Adrenal gland (tissue), 12 donors: ENCODE measurements around the gene SEC14L5. TPM values are rescaled to one million over a fixed set of nuclear protein-coding genes. Genes with fewer than 3 reads are reported as not detected.

ENCODE experiments used
- DNase-seq, 7 donors: peaks; one replicate each; pipeline ENCODE4 v3.0.0-alpha.2; 2019 to 2020
- H3K27ac ChIP-seq, 5 donors: fragments of 200-600 bp; sonication (generic) in 4 of 5; 1 replicate in 3 of 5; 2 replicates in 2 of 5; pipeline versions ENCODE4 v1.5.1 to v1.8.0; 2016 to 2020; ENCODE audit warnings: mild to moderate bottlenecking in 1 of 5
- H3K27me3 ChIP-seq: fragments of 200-600 bp; 2 replicates; pipeline ENCODE4 v1.8.0; 2021
- H3K36me3 ChIP-seq, 2 donors: fragments of 200-600 bp; replicated peaks in 1 of 2; 1 replicate in 1 of 2; 2 replicates in 1 of 2; pipeline versions ENCODE4 v1.5.1 to v1.8.0; 2018 to 2022
- H3K4me1 ChIP-seq, 2 donors: fragments of 200-600 bp; replicated peaks in 1 of 2; 1 replicate in 1 of 2; 2 replicates in 1 of 2; pipeline versions ENCODE4 v1.5.1 to v1.8.0; 2018 to 2021
- H3K4me3 ChIP-seq, 4 donors: fragments of 200-600 bp; sonication (generic) in 3 of 4; one replicate each; pipeline ENCODE4 v1.5.1; 2016 to 2018
- H3K9me3 ChIP-seq, 3 donors: fragments of 200-600 bp; sonication (generic) in 1 of 3; replicated peaks in 1 of 3; 1 replicate in 2 of 3; 2 replicates in 1 of 3; pipeline versions ENCODE4 v1.5.1 to v1.8.0; 2016 to 2021
- CTCF ChIP-seq, 6 experiments: fragments of 450-650 bp in 4 of 6; fragments of 200-600 bp in 2 of 6; sonication (generic) in 1 of 6; IDR thresholded peaks; 1 replicate in 5 of 6; 2 replicates in 1 of 6; pipeline versions ENCODE4 v1.5.1 to v1.8.0; 2016 to 2021; ENCODE audit warnings: antibody characterized with exemption in 6 of 6, mild to moderate bottlenecking in 2 of 6, moderate library complexity in 1 of 6
- POLR2A ChIP-seq, 2 donors: fragments of 450-650 bp; IDR thresholded peaks; one replicate each; pipeline ENCODE4 v1.6.1; 2017; ENCODE audit warnings: antibody characterized with exemption in 2 of 2, mild to moderate bottlenecking in 2 of 2, moderate library complexity in 1 of 2
- WGBS, 4 donors: extraction: QIAGEN DNeasy Blood & Tissue Kit in 2 of 4; methylation state at CpG; one replicate each; pipeline versions ENCODE4 v1.1.5 to v1.1.7; 2013 to 2017; 5-methylcytosine and 5-hydroxymethylcytosine counted together
- intact Hi-C, 2 donors: fragments of 100-400 bp; cut with DNase I; formaldehyde crosslinking; loops; one replicate each; pipeline versions ENCODE4 v1.14.1 to v1.15.0; 2022 to 2023
- polyA plus RNA-seq, 3 donors: library from polyadenylated mRNA; stranded (reverse); fragments of 200-250 nt in 2 of 3; fragments of 350-450 nt in 1 of 3; fragmentation: Illumina TruSeq in 1 of 3; extraction: RNeasy Lipid Tissue Mini Kit (QIAGEN cat#74804) in 1 of 3; gene quantifications; one replicate each; pipeline ENCODE4 v1.2.3, GENCODE V29; 2013 to 2014
- total RNA-seq, 9 donors: library from RNA; depleted of rRNA in 4 of 9; stranded (reverse); fragments of >200 nt in 4 of 9; fragments of 120-200 nt in 1 of 9; fragmentation: NEBNext Ultra II Directional in 1 of 9; extraction: Animal tissue kit (Norgen Biotek cat#: 25700) in 1 of 9; gene quantifications; one replicate each; pipeline versions ENCODE4 v1.1.0 to v1.2.4, GENCODE V29; 2013 to 2023
- donor health status: healthy with polysubstance abuse.
- donor health status: Bipolar disorder and iron deficiency.
- donor health status: DM: yes; HTN: yes; CAD: no.
- donor health status: DM: no; HTN: no; CAD: no.
- donor health status: DM: no; HTN: no; CAD: no.
- donor health status: DM: yes; HTN: yes; CAD: no.

Gene SEC14L5
- total and polyA plus RNA-seq, 12 donors, result 0.12 to 1.8 (median 0.69) TPM

- no peak for DNase-seq
- Histone ChIP-seq H3K36me3 (no peaks in the 10 kb centered on the region), H3K27ac (no peak overlapping the region), H3K9me3 (no peaks in the 10 kb centered on the region), H3K27me3 (no peaks in the 10 kb centered on the region), H3K4me3 (no peak overlapping the region), H3K4me1 (no peaks in the 10 kb centered on the region)
- TF ChIP-seq POLR2A (IDR thresholded peaks at IDR 0.05) (no peak), CTCF (IDR thresholded peaks at IDR 0.05) (no peak)
- intact Hi-C loops, result no loop called here
- WGBS, 4 donors, result 51 to 73% (median 67%) methylated on average over 5 of the region's 5 CpGs
These were observed 59.5 kb downstream of the SEC14L5 start for GRCh38 chr16:5017678-5017969.

GRCh38 chr16:5018793-5019192 is 60.7 kb downstream of the SEC14L5 start:
- DNase-seq, result no peak
- WGBS, 4 donors, result 36 to 51% (median 47%) methylated on average over 9 of the region's 9 CpGs
- intact Hi-C loops, result no loop called here

GRCh38 chr16:5019775-5020174 is 61.6 kb downstream of the SEC14L5 start:
- no peak overlapping the region for H3K27ac ChIP-seq
- TF ChIP-seq POLR2A (IDR thresholded peaks at IDR 0.05) (no peak), CTCF (IDR thresholded peaks at IDR 0.05) (no peak)
- H3K9me3 ChIP-seq, result no peaks in the 10 kb centered on the region
- no peaks in the 10 kb centered on the region for H3K4me1 ChIP-seq
- no peak overlapping the region for H3K4me3 ChIP-seq
- 60 to 82% (median 70%) methylated on average over 6 of the region's 6 CpGs for WGBS, 4 donors
- no peak for DNase-seq
- intact Hi-C loops, result loop anchor here in 1 of 2 donors (10.0 kb wide), 1 partner anchor 55 kb away; no protein-coding TSS in a partner anchor
- no peaks in the 10 kb centered on the region for H3K27me3 ChIP-seq
- no peaks in the 10 kb centered on the region for H3K36me3 ChIP-seq

More at GRCh38 chr16:5018793-5019192, 60.7 kb downstream of the SEC14L5 start:
- H3K4me1 ChIP-seq, result no peaks in the 10 kb centered on the region
- no peaks in the 10 kb centered on the region for H3K27me3 ChIP-seq
- H3K4me3 ChIP-seq, result no peak overlapping the region
- H3K27ac ChIP-seq, result no peak overlapping the region
- no peaks in the 10 kb centered on the region for H3K36me3 ChIP-seq
- H3K9me3 ChIP-seq, result no peaks in the 10 kb centered on the region
- TF ChIP-seq POLR2A (IDR thresholded peaks at IDR 0.05) (no peak), CTCF (IDR thresholded peaks at IDR 0.05) (no peak)

- Histone ChIP-seq H3K9me3 (no peaks in the 10 kb centered on the region), H3K27ac (no peak overlapping the region), H3K36me3 (no peaks in the 10 kb centered on the region), H3K27me3 (no peaks in the 10 kb centered on the region), H3K4me3 (no peak overlapping the region), H3K4me1 (no peaks in the 10 kb centered on the region)
- DNase-seq, result no peak
- TF ChIP-seq CTCF (IDR thresholded peaks at IDR 0.05), result no peak
- no peak for TF ChIP-seq POLR2A (IDR thresholded peaks at IDR 0.05)
- WGBS, 4 donors, result 60 to 82% (median 64%) methylated on average over 7 to 15 of the region's 15 CpGs
- intact Hi-C loops, result loop anchor here in 1 of 2 donors (10.0 kb wide), 1 partner anchor 56 kb away; no protein-coding TSS in a partner anchor
These were observed 62.4 kb downstream of the SEC14L5 start for GRCh38 chr16:5020551-5020950.
